Medulla oblongata (tissue), 1 donor: ENCODE measurements around the gene MYO9A.

Source experiments
- DNase-seq: peaks from one replicate; pipeline ENCODE4 v3.0.0-alpha.2; 2015; ENCODE audit errors: extremely low spot score

MYO9A gene, protein sequence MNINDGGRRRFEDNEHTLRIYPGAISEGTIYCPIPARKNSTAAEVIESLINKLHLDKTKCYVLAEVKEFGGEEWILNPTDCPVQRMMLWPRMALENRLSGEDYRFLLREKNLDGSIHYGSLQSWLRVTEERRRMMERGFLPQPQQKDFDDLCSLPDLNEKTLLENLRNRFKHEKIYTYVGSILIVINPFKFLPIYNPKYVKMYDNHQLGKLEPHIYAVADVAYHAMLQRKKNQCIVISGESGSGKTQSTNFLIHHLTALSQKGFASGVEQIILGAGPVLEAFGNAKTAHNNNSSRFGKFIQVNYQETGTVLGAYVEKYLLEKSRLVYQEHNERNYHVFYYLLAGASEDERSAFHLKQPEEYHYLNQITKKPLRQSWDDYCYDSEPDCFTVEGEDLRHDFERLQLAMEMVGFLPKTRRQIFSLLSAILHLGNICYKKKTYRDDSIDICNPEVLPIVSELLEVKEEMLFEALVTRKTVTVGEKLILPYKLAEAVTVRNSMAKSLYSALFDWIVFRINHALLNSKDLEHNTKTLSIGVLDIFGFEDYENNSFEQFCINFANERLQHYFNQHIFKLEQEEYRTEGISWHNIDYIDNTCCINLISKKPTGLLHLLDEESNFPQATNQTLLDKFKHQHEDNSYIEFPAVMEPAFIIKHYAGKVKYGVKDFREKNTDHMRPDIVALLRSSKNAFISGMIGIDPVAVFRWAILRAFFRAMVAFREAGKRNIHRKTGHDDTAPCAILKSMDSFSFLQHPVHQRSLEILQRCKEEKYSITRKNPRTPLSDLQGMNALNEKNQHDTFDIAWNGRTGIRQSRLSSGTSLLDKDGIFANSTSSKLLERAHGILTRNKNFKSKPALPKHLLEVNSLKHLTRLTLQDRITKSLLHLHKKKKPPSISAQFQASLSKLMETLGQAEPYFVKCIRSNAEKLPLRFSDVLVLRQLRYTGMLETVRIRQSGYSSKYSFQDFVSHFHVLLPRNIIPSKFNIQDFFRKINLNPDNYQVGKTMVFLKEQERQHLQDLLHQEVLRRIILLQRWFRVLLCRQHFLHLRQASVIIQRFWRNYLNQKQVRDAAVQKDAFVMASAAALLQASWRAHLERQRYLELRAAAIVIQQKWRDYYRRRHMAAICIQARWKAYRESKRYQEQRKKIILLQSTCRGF (N-terminal part only)

DNA sequence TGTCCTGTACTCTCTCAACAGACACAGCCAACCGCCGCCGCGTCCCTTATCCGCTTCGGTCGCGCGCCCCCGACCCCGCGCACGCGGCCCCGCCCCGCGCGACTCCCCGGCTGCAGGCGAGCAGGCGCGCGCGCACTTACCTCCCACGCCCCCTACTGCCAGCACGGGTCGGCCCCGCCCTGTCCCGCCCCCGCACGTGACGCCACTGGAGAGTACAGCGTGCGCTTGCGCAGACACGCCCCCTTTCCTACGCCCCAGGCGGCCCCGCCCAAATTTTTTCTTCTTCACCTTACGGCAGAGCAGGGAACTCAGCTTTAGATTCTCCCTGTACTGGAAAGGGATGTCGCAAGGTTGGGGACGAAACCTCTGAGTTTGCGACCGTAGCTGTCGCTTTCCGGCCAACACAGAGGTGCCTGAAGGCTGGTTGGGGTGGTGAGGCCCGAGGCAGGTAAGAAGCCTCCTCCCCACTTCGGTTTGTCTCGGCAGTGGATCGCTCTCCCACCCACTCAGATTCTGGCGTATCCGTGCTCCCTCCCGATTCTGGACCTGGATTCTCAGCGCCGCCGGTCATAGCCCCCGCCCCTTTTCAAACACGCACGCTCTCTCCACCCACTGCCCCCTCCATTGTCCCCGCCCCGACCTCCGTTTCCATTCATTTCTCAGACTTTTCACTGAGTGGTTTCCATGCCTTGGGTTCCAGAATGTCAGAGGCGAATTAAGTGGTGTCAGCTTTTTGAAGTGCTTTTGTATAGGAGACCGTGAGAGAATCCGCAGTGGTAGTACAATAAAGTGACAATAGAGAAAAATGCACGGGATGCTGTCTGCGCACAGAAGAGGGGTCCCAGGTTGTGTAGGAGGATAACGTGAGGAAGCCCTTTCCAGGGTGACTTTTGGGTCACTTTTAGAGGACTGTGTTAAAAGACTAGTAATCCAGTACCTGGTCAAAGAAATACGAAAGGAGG lies at the start of gene MYO9A, which contains the start of gene SENP8:
MYO9A (minus strand) TSS at position 134 of the 962 bp plus-strand sequence. CDS start 71,587 bp downstream, outside the sequence.
SENP8 (plus strand) TSS at position 387 of the 962 bp plus-strand sequence. CDS start 21,221 bp downstream, outside the sequence.
- DNase-seq, result peak; percentile 97

DNA sequence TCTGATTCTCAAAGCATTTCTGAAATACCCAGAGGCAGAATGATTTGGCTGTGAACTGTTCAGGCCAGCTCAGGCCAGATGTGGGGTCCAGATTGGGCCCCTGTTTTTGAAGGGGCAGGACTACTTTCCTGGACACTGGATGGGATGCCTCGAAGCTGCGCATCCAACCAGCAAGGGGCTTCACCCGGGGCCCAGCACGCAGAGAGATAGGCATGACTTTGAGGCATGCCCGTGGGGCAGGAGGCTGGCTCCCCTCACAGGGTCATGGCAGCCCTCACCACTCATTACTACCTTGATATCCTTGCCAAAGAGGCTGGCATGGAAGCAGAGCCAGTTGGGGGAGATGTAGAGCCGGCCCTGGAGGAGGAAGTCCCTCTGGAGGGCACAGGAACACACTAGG lies 49.5 kb upstream of the MYO9A start:
- no peak for DNase-seq

DNA sequence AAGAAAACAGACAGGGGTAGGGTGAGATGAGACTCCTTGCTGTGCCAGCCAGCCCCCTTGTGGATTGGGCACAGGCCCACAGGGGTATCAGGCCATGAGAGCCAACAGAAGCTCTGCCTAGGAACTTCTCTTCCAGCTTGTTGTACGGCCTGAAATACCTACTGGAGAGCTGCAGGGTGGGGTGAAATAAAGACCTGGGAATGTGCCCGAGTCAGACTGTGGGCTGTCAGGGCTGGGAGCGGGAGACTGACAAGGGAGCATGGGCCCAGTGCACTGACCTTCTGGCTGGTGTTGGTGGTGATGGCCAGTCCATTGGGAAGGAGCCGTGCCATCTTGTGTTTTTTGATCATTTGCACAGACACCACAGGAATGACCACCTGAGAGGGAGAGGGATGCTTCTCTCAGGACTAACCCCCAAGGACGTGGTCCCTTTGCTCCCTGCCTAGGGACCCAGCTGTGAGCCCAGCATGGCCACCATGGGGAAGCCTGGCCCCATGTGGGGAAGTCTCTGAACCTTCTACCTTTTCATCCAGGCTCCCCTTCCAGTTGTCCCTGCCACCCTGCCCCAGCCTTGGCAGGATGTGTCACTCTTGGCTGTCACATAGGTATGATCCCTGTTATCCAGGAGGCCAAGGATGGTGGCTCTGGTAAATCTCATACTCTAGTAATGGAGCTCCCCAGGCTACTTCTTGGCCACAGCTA lies 48.9 kb upstream of the MYO9A start:
- no peak for DNase-seq

DNA sequence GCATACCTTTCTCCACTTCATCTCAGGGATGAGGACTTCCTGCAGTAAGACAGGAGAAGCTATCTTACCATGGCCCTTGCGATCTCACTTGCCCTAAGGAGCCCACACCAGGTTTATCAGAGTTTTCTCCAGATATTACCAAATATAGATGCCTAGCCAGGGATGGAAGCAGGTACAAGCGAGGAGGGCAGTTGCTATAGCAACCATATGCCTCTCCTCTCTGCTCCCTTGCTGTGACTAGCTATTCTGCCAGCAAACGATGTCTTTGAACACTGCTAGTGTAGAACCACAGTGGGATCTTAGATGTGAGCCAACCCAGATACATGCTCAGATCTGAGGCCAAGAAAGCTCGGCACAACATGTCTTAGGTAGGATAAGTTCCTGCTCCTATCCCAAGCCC lies 45.8 kb upstream of the MYO9A start:
- no peak for DNase-seq

DNA sequence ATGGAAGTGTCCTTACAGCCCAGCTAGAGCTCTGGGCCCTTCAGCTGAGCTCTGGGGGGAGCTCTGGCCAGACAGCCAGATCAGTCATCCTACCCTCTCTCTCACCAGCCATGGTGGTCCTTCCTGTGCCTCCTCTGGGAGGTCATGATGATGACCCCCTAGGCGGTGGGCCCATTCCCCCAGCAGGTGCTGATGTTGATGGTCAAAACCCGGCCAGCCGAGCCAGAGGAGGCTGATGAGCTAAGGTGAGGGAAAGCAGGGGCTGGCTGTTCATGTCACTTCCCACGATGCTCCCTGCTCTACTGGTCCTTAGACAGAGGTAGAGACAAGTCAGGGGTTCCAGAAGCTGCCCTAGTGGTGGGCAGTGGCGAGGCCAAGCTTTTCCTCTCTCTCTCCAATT lies 44.6 kb upstream of the MYO9A start:
- no peak for DNase-seq

DNA sequence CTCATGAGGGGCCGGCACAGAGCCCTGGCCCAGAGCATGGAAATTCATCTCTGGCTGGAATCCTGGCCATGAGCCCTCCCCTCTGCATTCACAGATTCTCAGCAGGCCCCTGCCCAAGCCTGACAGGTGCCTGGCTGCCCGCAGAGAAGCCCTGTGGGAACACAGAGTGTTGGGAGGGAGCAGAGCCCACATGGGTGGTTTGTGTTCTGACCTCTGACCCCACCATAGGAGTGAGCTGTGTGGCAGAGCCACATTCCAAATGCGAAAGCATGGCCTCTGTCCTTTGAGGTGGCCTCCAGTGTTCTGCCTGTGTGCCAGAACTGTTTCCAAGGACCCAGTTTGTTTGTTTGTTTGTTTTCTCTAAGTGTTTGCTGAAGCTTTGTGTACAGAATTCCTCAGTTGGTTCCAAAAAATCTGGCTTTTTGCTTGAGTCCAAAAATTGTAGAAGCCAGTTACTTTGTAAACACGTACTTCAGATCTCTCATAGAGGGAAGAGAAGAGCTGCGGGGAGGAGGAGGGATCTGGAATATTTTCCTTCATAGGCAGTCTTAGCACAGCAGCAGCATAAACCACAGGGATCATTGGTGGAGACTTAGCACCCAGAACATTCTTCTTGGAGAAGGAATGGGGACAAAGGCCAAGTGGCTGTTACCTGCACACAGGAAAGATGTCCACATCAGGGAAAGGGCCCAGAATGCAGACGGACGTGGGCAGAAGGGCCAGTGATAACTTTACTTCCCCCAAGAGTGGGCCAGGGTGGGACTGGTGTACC lies 43.6 kb upstream of the MYO9A start:
- no peak for DNase-seq

DNA sequence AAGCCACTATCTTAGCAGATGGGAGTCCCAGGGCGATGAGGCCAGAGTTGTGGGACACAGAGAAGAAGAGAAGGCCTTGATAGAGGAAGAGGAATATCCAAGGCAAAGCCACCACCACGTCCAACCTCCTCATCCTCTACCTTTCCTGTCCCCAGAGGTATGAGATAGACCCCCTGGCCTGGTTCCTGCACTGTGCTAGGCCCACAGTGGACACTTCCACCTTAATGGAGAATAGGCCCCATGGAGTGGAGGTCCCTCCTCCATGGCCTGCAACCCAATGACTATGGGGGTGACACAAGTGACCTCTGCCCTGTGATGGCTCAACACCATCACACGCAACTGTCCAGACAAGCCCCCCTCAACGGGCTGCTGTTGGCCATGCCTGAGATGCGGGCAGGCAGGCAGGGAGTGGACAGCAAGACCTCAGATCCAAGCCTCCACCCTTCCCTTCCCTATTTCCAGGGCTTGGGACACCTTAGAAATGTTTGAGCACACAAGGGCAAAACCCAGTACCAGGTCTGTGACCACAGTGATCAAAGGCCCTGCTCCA lies 42.8 kb upstream of the MYO9A start:
- no peak for DNase-seq

DNA sequence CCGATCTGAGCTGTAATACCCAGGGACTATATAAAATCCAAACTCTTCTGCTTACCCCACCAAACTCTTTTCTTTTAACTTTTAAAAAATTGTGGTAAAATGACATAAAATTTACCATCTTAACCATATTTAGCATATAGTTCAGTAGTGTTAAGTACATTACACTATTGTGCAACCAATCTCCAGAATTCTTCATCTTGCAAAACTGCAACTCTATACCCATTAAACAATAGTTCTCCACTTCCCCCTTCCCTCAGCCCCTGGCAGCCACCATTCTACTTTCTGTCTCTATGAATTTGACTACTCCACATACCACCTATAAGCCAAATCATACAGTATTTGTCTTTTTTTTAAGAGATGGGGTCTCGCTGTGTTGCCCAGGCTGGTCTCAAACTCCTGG lies 39.0 kb upstream of the MYO9A start:
- no peak for DNase-seq

DNA sequence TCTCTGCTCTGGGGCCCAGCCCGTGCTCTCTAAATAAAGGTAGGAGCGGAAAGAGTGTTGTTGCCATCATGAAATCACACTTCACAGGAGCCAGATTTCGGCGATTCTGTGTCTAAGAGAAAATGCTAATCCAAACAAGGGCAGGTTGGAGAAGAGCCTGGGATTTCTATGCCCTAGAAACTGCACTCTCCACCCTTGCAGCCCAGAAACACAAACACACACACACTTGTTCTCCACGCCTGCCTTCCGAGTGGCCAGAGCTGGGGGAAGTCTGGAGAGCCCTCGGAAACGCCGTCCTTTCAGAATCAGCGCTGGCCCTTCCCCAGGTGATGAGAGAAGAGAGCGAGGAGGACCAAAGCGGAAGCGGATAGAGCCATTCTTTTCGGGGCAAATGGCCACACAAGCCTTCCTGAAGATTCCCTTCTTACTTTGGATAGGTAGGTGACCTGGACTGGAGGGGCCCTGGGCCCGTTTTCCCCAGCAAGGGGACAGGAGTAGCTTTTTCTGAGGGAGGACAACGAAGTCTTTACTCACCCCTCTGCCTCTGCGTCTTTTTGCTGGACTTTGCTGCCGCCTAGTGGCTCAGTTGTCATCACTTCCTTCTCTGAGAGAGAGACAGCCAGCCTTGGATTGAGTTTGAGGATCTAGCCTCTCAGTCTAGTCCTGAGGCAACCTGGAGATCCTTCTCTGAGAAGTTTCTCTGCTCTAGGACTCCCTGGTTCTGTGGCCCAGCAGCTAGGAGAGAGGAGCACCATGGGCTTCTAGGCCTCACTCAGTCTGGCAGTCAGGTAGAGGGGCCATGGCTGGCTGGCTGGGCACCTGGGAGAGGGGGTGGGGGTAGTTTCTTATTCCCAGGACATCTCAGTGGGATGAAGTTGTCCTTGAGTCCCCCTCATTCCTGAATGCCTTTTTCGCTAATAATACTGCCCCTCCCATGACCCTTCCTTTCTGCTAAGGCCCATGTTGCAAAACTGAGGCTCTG lies 38.0 kb upstream of the MYO9A start:
- DNase-seq, result peak; percentile 97

DNA sequence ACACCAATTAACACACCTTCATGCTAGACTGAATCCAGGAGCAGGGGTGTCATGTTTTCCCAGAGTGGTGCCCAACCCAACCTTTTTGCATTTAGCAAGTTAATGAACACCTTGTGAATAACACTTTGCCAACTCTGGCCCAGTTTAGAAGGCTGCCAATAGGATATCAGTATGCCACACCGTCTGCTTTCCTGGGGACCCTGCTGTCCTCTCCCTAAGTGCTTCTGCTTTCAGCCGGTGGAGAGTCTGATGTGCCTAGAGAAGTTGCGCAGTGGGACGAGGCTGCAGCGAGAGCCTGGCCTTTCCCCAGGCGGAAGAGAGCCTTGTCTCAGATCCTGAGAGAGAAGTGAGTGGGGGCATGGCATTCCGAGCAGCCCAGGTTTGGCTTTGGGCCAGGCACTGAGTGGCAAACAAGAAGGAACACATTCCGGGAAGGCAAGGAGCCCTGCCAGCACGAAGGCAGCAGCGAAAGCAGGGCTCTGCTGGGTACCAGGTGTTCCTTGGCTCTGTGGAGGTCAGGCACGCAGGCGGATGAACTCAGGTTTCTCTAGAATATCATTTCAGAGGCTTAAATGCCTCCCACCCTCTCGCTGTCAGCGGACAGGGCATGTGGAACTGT lies 37.2 kb upstream of the MYO9A start:
- peak; percentile 48 for DNase-seq

DNA sequence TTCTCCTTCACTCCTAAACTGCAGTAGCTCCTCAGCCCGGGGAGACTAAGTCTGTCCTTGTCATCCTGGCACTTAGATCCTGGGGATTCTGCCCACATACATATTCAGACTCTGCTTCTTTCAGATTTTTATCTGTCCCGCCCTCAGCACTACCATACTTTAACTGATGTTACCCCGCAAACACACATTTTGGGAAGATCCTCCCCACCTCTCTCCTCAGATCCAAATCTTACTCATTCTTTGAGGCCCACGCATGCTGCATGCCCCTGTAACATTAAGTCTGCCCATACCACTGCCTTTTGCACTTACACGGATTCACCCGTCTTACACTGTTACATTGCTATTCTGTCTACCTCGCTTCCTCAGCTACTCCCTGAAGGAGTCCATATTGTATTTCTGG lies 36.4 kb upstream of the MYO9A start:
- no peak for DNase-seq

DNA sequence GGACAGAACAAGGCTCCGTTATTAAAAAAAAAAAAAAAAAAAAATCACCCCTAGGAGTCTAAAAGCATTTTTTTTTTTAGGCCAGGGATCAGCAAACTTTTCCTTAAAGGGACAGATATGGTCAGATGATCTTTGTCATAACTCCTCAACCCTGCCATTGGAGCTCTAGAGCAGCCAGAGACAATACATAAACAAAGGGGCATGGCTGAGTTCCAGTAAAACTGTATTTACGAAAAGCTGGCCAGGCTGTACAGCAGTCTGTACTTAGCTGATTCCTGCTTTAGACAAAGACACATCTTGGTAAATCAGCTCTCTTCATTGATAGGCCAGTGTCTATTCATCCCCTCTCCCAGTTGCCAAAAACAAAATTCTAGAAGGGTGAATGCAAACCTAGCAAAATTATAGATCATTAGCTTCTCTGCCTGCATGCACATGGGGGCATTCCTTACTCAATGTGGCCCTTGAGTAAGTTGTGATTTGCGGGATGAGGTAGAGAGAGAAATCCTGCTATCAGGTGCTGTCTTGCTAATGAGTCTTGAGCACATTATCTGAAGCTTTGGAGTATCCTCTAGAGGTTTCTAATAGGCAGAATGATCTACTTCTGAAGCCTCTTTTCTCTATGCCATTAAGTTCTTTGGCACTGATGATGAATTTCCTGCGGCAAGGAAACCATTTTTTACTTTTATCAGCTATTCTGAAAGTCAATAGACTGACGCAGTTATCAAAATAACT lies 35.5 kb upstream of the MYO9A start:
- DNase-seq, result no peak

DNA sequence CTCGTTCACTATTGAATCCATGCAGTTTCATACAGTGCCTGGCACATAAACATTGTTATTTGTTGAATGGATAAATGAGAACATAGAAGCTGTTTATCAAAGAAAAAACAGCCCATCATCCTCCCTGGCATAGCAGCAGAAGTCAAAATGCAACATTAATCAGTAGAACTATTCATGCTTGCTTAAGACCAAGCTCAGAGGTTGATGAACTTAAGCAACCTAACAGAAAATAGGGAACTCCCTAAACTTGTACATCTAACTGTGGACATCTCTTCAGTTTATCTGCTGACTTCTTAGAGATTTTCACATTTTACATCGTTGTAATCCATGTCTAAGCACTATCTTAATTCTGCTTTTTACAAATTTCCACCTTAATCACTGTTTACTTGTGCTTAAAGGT lies 29.5 kb upstream of the MYO9A start:
- no peak for DNase-seq

DNA sequence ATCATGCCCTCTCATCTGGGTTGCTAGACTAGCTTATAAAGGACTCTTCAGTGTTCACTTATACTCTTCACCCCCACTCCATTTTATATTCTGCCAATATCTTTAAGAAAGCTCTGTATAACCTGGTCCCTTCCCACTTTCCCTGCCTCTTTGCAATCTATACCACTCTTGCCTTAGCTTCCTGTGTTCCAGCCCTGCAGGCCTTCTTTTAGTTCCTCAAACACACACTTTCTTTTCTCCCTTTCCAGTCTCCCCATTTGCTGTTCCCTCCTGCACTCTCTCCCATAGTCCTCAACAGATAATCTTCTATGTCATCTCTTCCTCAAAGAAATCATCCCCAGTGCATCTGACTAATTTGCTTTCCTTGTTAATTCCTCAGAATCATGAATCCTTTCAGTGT lies 29.0 kb upstream of the MYO9A start:
- no peak for DNase-seq

DNA sequence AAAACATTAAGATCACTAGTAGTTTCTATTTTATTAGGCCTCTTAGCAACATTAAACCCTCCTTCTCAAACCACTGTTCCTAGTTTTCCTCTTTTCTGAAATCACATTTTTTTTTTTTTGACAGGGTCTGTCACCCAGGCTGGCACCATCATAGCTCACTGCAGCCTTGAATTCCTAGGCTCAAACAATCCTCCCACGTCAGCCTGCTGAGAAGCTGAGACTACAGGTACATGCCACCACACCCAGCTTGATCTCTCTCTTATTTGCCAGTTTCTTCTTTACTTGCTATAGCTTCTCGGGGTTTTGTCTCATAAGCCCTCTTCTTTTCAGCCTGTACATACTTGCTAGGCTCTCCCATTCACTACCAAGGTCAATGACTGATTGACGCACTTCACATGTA lies 28.3 kb upstream of the MYO9A start:
- no peak for DNase-seq

DNA sequence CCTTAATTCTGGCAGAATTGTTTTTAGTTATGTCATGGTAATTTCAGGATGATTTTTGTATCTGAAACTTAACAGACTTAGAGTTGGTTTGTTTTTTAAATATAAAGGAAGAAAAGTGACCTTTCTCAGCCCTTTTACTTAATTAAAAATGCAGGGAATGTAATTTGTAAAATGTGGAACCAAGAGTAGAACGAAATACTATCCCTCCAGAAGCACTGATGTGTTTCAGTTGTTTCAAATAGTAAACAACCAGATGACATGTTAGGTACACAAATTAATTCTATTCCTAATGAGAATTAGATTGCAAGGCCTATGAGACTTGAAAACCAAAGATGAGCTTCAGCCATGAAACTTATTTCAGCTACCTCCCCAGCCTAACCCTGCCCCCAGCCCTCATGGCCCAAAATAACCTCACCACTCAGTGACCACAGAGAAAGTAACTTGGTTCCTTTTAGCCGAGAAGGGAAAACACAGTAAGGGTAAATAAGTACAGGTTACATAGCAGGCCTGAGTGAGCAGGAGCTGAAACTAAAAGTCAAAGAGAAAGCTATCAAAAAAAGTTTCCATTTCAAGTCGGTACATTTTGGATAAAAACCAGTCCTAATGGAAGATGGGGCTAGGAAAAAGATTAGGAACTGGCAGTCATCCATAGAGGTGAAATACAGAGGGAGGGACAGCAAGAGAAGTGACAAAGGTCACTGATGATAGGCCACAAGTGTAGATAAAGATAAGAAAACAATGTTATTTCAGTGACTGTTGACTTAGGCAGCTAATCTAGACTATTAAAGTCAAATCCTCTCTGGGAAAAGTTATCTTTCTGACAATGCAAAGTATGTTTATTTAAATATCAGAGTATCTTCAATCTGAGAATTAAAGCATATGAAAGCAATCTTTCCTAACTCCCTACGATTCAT lies 23.5 kb upstream of the MYO9A start:
- no peak for DNase-seq
